ENCODE results near the gene FBH1.

- TF ChIP-seq EZH2 (IDR thresholded peaks at IDR 0.05; ENCODE audit: borderline replicate concordance, insufficient read depth, low read length, poor library complexity, severe bottlenecking): no peak
- no peak for TF ChIP-seq CTCF (IDR thresholded peaks at IDR 0.05; ENCODE audit: poor library complexity, severe bottlenecking)
- no peak for TF ChIP-seq POLR2AphosphoS5 (IDR thresholded peaks at IDR 0.05)
- TF ChIP-seq EP300 (conservative IDR thresholded peaks at IDR 0.05; ENCODE audit: poor library complexity, severe bottlenecking): no peak
Observed at GRCh38 chr10:5854131-5854475, 35.9 kb upstream of the FBH1 start.

Measured in neural cell (in vitro differentiated cells).